Measurements from ENCODE around the gene ABCC9.

GRCh38 chr12:21884936-21885335 is 56.3 kb downstream of the ABCC9 start:
- TF ChIP-seq, protein P1, sequence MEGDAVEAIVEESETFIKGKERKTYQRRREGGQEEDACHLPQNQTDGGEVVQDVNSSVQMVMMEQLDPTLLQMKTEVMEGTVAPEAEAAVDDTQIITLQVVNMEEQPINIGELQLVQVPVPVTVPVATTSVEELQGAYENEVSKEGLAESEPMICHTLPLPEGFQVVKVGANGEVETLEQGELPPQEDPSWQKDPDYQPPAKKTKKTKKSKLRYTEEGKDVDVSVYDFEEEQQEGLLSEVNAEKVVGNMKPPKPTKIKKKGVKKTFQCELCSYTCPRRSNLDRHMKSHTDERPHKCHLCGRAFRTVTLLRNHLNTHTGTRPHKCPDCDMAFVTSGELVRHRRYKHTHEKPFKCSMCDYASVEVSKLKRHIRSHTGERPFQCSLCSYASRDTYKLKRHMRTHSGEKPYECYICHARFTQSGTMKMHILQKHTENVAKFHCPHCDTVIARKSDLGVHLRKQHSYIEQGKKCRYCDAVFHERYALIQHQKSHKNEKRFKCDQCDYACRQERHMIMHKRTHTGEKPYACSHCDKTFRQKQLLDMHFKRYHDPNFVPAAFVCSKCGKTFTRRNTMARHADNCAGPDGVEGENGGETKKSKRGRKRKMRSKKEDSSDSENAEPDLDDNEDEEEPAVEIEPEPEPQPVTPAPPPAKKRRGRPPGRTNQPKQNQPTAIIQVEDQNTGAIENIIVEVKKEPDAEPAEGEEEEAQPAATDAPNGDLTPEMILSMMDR (IDR thresholded peaks at IDR 0.05) = no peak
- no peak for TF ChIP-seq POLR2A (IDR thresholded peaks at IDR 0.05)
